ENCODE measurements around the gene COPS7A.

- TF ChIP-seq SCRT1 (tag by site-specific recombination; IDR thresholded peaks at IDR 0.05; ENCODE audit: borderline replicate concordance): no peak
- TF ChIP-seq, protein P1, sequence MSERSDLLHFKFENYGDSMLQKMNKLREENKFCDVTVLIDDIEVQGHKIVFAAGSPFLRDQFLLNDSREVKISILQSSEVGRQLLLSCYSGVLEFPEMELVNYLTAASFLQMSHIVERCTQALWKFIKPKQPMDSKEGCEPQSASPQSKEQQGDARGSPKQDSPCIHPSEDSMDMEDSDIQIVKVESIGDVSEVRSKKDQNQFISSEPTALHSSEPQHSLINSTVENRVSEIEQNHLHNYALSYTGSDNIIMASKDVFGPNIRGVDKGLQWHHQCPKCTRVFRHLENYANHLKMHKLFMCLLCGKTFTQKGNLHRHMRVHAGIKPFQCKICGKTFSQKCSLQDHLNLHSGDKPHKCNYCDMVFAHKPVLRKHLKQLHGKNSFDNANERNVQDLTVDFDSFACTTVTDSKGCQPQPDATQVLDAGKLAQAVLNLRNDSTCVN (tag by site-specific recombination; optimal IDR thresholded peaks at IDR 0.05): no peak
- no peak for TF ChIP-seq WT1 (tag by site-specific recombination; IDR thresholded peaks at IDR 0.05)
- TF ChIP-seq, protein P2, sequence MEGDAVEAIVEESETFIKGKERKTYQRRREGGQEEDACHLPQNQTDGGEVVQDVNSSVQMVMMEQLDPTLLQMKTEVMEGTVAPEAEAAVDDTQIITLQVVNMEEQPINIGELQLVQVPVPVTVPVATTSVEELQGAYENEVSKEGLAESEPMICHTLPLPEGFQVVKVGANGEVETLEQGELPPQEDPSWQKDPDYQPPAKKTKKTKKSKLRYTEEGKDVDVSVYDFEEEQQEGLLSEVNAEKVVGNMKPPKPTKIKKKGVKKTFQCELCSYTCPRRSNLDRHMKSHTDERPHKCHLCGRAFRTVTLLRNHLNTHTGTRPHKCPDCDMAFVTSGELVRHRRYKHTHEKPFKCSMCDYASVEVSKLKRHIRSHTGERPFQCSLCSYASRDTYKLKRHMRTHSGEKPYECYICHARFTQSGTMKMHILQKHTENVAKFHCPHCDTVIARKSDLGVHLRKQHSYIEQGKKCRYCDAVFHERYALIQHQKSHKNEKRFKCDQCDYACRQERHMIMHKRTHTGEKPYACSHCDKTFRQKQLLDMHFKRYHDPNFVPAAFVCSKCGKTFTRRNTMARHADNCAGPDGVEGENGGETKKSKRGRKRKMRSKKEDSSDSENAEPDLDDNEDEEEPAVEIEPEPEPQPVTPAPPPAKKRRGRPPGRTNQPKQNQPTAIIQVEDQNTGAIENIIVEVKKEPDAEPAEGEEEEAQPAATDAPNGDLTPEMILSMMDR (tag by site-specific recombination; IDR thresholded peaks at IDR 0.05): no peak
- TF ChIP-seq PRDM4 (tag by site-specific recombination; IDR thresholded peaks at IDR 0.05): no peak
- no peak for TF ChIP-seq ZNF704 (tag by site-specific recombination; IDR thresholded peaks at IDR 0.05)
- no peak for TF ChIP-seq ZNF174 (tag by site-specific recombination; IDR thresholded peaks at IDR 0.05)
- no peak for TF ChIP-seq ZNF561 (tag by site-specific recombination; IDR thresholded peaks at IDR 0.05; ENCODE audit: borderline replicate concordance)
Measured at GRCh38 chr12:6775185-6776174, 51.6 kb downstream of the COPS7A start.
